Muscle layer of colon (tissue), 2 donors: ENCODE data around the gene PPP1R9B.

Experiments used
- H3K27ac ChIP-seq: one replicate; pipeline ENCODE4 v1.7.0; 2013; ENCODE audit warnings: low read depth, mild to moderate bottlenecking, low read length, moderate library complexity
- H3K27me3 ChIP-seq, 2 donors: one replicate each; pipeline ENCODE4 v1.7.0; 2013; ENCODE audit warnings: low read length in 2 of 2, mild to moderate bottlenecking in 2 of 2; ENCODE audit not compliant: insufficient read depth in 2 of 2, control insufficient read depth in 1 of 2
- H3K36me3 ChIP-seq: one replicate; pipeline ENCODE4 v1.7.0; 2013; ENCODE audit warnings: mild to moderate bottlenecking, low read length; ENCODE audit not compliant: insufficient read depth
- H3K4me1 ChIP-seq: one replicate; pipeline ENCODE4 v1.7.0; 2013; ENCODE audit warnings: mild to moderate bottlenecking, low read length; ENCODE audit not compliant: insufficient read depth
- H3K4me3 ChIP-seq, 2 donors: one replicate each; pipeline ENCODE4 v1.7.0; 2013; ENCODE audit warnings: low read length in 2 of 2, low read depth in 1 of 2, mild to moderate bottlenecking in 1 of 2, moderate library complexity in 1 of 2
- H3K9ac ChIP-seq: one replicate; pipeline ENCODE4 v1.7.0; 2013; ENCODE audit warnings: low read length
- H3K9me3 ChIP-seq: one replicate; pipeline ENCODE4 v1.7.0; 2013; ENCODE audit warnings: mild to moderate bottlenecking, low read length
- donor health status: abdominal sarcoma.
- donor health status: Adenocarcinoma of cecum.

PPP1R9B gene

GRCh38 chr17:50120475-50121253 lies 29.8 kb downstream of the PPP1R9B start:
- H3K27ac ChIP-seq, result no peak overlapping the region
- H3K27me3 ChIP-seq, result peaks cover 0 to 8% of the 10 kb centered on the region in 2 donors
- H3K4me1 ChIP-seq, result peaks cover 5% of the 10 kb centered on the region
- H3K4me3 ChIP-seq, result no peak overlapping the region
- no peak overlapping the region for H3K9ac ChIP-seq
- H3K9me3 ChIP-seq, result no peaks in the 10 kb centered on the region
- H3K36me3 ChIP-seq, result no peaks in the 10 kb centered on the region

GRCh38 chr17:50118828-50119218 lies 31.7 kb downstream of the PPP1R9B start:
- H3K9me3 ChIP-seq, result no peaks in the 10 kb centered on the region
- no peak overlapping the region for H3K4me3 ChIP-seq

GRCh38 chr17:50118076-50118827 lies 32.2 kb downstream of the PPP1R9B start:
- Histone ChIP-seq H3K9me3 (no peaks in the 10 kb centered on the region), H3K36me3 (no peaks in the 10 kb centered on the region), H3K4me3 (no peak overlapping the region), H3K27ac (no peak overlapping the region), H3K4me1 (peaks cover 10% of the 10 kb centered on the region), H3K9ac (no peak overlapping the region), H3K27me3 (peaks cover 0 to 8% of the 10 kb centered on the region in 2 donors)

More at GRCh38 chr17:50118828-50119218, 31.7 kb downstream of the PPP1R9B start:
- no peak overlapping the region for H3K27ac ChIP-seq
- H3K9ac ChIP-seq, result no peak overlapping the region
- peaks cover 5% of the 10 kb centered on the region for H3K4me1 ChIP-seq
- H3K36me3 ChIP-seq, result no peaks in the 10 kb centered on the region
- H3K27me3 ChIP-seq, result peaks cover 0 to 8% of the 10 kb centered on the region in 2 donors

DNA sequence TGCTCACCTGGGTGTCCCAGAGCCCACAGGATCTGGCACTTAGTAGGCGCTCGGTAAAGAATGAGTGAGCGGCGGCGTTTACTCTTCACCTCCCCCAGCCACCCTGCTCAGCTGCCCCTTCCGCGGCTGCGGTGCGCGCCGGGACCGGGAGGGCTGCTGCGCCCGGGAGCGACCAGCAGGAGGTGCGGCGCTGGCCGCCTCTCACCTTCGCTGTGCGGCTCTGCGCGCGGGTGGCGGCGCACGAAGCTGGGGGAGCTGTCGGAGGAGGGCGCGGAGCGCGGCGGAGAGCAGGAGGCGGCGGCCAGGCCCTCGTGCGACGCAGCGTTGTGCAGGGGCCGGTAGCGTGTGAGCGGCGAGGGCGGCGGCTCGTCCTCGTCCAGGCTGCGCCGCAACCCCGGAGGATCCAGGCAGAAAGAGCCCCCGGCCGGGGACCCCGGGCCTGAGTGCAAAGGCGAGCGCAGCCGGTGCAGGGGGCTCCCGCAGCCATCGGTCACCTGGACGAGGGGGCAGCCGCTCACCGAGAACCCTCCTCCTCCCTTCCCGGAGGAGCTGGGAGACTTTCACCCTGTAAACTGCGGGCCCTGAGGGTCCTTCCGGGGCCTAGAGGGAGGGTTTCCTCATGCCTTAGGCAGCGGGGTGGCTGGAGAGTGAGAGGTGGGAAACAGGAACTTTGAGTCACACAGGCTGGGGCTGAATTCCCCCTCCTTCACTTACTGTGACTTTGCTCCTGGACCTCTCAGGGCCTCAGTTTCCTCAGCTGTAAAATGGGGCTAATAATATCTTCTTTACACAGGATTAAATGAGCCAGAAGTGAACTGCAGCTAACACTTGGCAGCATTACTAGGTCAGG lies 33.0 kb downstream of the PPP1R9B start:
- Histone ChIP-seq H3K27ac (no peak overlapping the region), H3K9me3 (no peaks in the 10 kb centered on the region), H3K4me3 (peak overlapping the region in 1 of 2 donors; percentile 36), H3K9ac (no peak overlapping the region), H3K27me3 (peaks cover 0 to 8% of the 10 kb centered on the region in 2 donors), H3K36me3 (no peaks in the 10 kb centered on the region), H3K4me1 (peaks cover 18% of the 10 kb centered on the region)

GRCh38 chr17:50115756-50116155 lies 34.7 kb downstream of the PPP1R9B start:
- Histone ChIP-seq H3K9me3 (no peaks in the 10 kb centered on the region), H3K36me3 (no peaks in the 10 kb centered on the region), H3K27ac (no peak overlapping the region), H3K27me3 (peaks cover 0 to 8% of the 10 kb centered on the region in 2 donors), H3K4me3 (no peak overlapping the region), H3K4me1 (peaks cover 30% of the 10 kb centered on the region), H3K9ac (no peak overlapping the region)

GRCh38 chr17:50114849-50115357 lies 35.6 kb downstream of the PPP1R9B start:
- Histone ChIP-seq H3K27me3 (peaks cover 0 to 8% of the 10 kb centered on the region in 2 donors), H3K4me3 (no peak overlapping the region), H3K4me1 (peaks cover 30% of the 10 kb centered on the region), H3K9ac (no peak overlapping the region), H3K9me3 (no peaks in the 10 kb centered on the region), H3K36me3 (peaks cover 4% of the 10 kb centered on the region), H3K27ac (no peak overlapping the region)

GRCh38 chr17:50114401-50114800 lies 36.1 kb downstream of the PPP1R9B start:
- H3K9me3 ChIP-seq, result no peaks in the 10 kb centered on the region
- H3K4me1 ChIP-seq, result peaks cover 30% of the 10 kb centered on the region
- H3K36me3 ChIP-seq, result peaks cover 9% of the 10 kb centered on the region
- no peak overlapping the region for H3K4me3 ChIP-seq
- H3K27ac ChIP-seq, result peak overlapping the region; percentile 14
- no peak overlapping the region for H3K9ac ChIP-seq
- peaks cover 0 to 8% of the 10 kb centered on the region in 2 donors for H3K27me3 ChIP-seq

DNA sequence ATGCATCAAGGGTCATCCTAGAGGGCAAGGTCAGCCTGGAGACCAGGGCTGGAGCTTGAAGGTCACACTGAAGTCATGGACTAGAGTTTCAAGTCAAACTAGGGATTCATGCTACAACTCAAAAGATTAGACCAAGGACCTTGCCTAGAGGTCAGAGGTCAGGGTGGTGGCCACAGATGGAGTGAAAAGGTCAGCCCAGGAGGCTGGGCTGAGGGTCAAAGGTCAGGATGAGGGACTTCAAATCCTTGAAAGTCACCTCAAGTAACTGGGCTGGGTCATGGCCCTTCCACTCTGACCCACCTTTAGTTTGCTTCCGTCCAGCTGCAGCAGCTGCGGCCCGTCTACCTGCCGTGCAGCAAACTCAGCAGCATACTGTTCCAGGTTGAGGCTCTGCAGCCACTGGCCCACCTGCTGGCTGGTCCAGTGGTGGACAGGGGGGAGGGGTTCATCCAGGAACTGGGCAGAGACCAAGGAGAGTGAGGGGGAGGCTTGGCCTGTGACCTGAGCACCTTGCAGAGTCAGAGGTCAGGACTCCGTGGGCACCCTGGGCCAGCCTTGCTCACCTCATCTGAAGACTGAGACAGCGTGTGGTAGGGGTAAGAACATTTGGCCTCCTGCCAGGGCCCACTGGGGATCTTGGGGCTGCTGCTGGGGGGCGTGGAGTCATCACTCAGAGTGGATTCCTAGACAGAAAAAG lies 36.7 kb downstream of the PPP1R9B start:
- Histone ChIP-seq H3K27me3 (peaks cover 0 to 8% of the 10 kb centered on the region in 2 donors), H3K27ac (no peak overlapping the region), H3K9me3 (no peaks in the 10 kb centered on the region), H3K9ac (no peak overlapping the region), H3K4me3 (no peak overlapping the region), H3K36me3 (peaks cover 16% of the 10 kb centered on the region), H3K4me1 (peaks cover 30% of the 10 kb centered on the region)

GRCh38 chr17:50112694-50113093 lies 37.8 kb downstream of the PPP1R9B start:
- peak overlapping the region; percentile 83 for H3K27ac ChIP-seq
- peaks cover 26% of the 10 kb centered on the region for H3K36me3 ChIP-seq
- H3K4me1 ChIP-seq, result peaks cover 29% of the 10 kb centered on the region
- peaks cover 0 to 8% of the 10 kb centered on the region in 2 donors for H3K27me3 ChIP-seq
- no peak overlapping the region for H3K9ac ChIP-seq
- H3K9me3 ChIP-seq, result no peaks in the 10 kb centered on the region
- H3K4me3 ChIP-seq, result no peak overlapping the region

GRCh38 chr17:50111673-50112655 lies 38.5 kb downstream of the PPP1R9B start:
- Histone ChIP-seq H3K4me3 (no peak overlapping the region), H3K4me1 (peaks cover 25% of the 10 kb centered on the region), H3K9ac (peak overlapping the region; percentile 17), H3K36me3 (peaks cover 32% of the 10 kb centered on the region), H3K9me3 (no peaks in the 10 kb centered on the region), H3K27ac (peak overlapping the region; percentile 83), H3K27me3 (peaks cover 0 to under 1% of the 10 kb centered on the region in 2 donors)
